HepG2 (cell line): ENCODE results near the gene ATP9A. TPM values are rescaled to one million over a fixed set of nuclear protein-coding genes. Genes with fewer than 3 reads are reported as not detected.

Experiments
- CENPBD1 ChIP-seq: sonication (generic); formaldehyde crosslinking; IDR thresholded peaks from 2 replicates; pipeline ENCODE4 v1.8.0; 2022; ENCODE audit warnings: missing genetic modification reagents, low read depth, mild to moderate bottlenecking, borderline replicate concordance
- DPF2 ChIP-seq: sonication (generic); formaldehyde crosslinking; IDR thresholded peaks from 2 replicates; pipeline ENCODE4 v1.4.0; 2020; ENCODE audit warnings: mild to moderate bottlenecking, low read depth, missing genetic modification reagents, borderline replicate concordance
- NPAS2 ChIP-seq: sonication (generic); formaldehyde crosslinking; IDR thresholded peaks from 2 replicates; pipeline ENCODE4 v1.8.0; 2022; ENCODE audit warnings: mild to moderate bottlenecking, missing genetic modification reagents, borderline replicate concordance
- PATZ1 ChIP-seq: sonication (generic); formaldehyde crosslinking; IDR thresholded peaks from 2 replicates; pipeline ENCODE4 v1.4.0; 2020; ENCODE audit warnings: missing genetic modification reagents
- PRPF4 ChIP-seq: fragments of 200-400 bp; formaldehyde crosslinking; IDR thresholded peaks from 2 replicates; pipeline ENCODE4 v1.6.1; 2016; ENCODE audit warnings: low read length, low read depth; ENCODE audit not compliant: poor library complexity, severe bottlenecking
- SYNCRIP ChIP-seq: fragments of 200-400 bp; formaldehyde crosslinking; IDR thresholded peaks from 2 replicates; pipeline ENCODE4 v1.6.1; 2018; ENCODE audit warnings: mild to moderate bottlenecking, low read depth, low read length; ENCODE audit not compliant: insufficient read depth
- TCF7L2 ChIP-seq: IDR thresholded peaks from 2 replicates; pipeline ENCODE4 v1.6.1; 2011; ENCODE audit warnings: mild to moderate bottlenecking, low read depth, low read length, moderate library complexity
- ZNF546 ChIP-seq: sonication (generic); formaldehyde crosslinking; conservative IDR thresholded peaks from 2 replicates; pipeline ENCODE4 v1.8.1; 2023; ENCODE audit warnings: mild to moderate bottlenecking, missing genetic modification reagents
- ZNF883 ChIP-seq: sonication (generic); formaldehyde crosslinking; IDR thresholded peaks from 2 replicates; pipeline ENCODE4 v1.5.1; 2020; ENCODE audit warnings: mild to moderate bottlenecking, missing genetic modification reagents; ENCODE audit errors: not compliant biosample characterization
- ZNF891 ChIP-seq: sonication (generic); formaldehyde crosslinking; IDR thresholded peaks from 2 replicates; pipeline ENCODE4 v1.5.0; 2020; ENCODE audit warnings: mild to moderate bottlenecking, missing genetic modification reagents
- polyA plus RNA-seq, 8 experiments: library from polyadenylated mRNA; depleted of rRNA in 3 of 8; stranded (reverse) in 7 of 8; unstranded in 1 of 8; fragments of >200 nt; fragmentation: Illumina TruSeq in 4 of 8; extraction: Trizol in 4 of 8; gene quantifications; 2 replicates each; pipeline versions ENCODE4 v1.2.1 to v1.2.3, GENCODE V29; 2011 to 2016; ENCODE audit warnings: low read depth in 4 of 8, missing spikeins in 1 of 8, mixed read lengths in 1 of 8; ENCODE audit not compliant: insufficient read depth in 1 of 8
- total RNA-seq, 5 experiments: library from RNA; depleted of rRNA; stranded (reverse); fragments of >200 nt; fragmentation: Illumina TruSeq; extraction: Trizol; gene quantifications; 2 replicates each; pipeline ENCODE4 v1.2.3, GENCODE V29; 2016; ENCODE audit warnings: low read depth in 1 of 5
- TF ChIP-seq, protein P1 (sequence below): sonication (generic); formaldehyde crosslinking; IDR thresholded peaks from 2 replicates; pipeline ENCODE4 v1.4.0; 2020; ENCODE audit warnings: missing genetic modification reagents, borderline replicate concordance
- TF ChIP-seq, protein P2 (sequence below): sonication (generic); formaldehyde crosslinking; IDR thresholded peaks from 2 replicates; pipeline ENCODE4 v1.9.0; 2022; ENCODE audit warnings: low read depth, missing genetic modification reagents
- TF ChIP-seq, protein P3 (sequence below): sonication (generic); formaldehyde crosslinking; IDR thresholded peaks from 2 replicates; pipeline ENCODE4 v1.5.0; 2020; ENCODE audit warnings: mild to moderate bottlenecking, missing genetic modification reagents, borderline replicate concordance
- TF ChIP-seq, protein P4 (sequence below): sonication (generic); formaldehyde crosslinking; IDR thresholded peaks from 2 replicates; pipeline ENCODE4 v1.5.1; 2020; ENCODE audit warnings: missing genetic modification reagents, mild to moderate bottlenecking, borderline replicate concordance
- TF ChIP-seq, protein P5 (sequence below): IDR thresholded peaks from 2 replicates; pipeline ENCODE4 v1.6.1; 2016; ENCODE audit warnings: missing biosample characterization, missing genetic modification reagents, low read depth

Gene ATP9A
- total and polyA plus RNA-seq, 2 of the 13 experiments (the other 11 are each of a cell fraction or from before 2014, with no cell fraction given), result 11.8 to 18.5 TPM

DNA sequence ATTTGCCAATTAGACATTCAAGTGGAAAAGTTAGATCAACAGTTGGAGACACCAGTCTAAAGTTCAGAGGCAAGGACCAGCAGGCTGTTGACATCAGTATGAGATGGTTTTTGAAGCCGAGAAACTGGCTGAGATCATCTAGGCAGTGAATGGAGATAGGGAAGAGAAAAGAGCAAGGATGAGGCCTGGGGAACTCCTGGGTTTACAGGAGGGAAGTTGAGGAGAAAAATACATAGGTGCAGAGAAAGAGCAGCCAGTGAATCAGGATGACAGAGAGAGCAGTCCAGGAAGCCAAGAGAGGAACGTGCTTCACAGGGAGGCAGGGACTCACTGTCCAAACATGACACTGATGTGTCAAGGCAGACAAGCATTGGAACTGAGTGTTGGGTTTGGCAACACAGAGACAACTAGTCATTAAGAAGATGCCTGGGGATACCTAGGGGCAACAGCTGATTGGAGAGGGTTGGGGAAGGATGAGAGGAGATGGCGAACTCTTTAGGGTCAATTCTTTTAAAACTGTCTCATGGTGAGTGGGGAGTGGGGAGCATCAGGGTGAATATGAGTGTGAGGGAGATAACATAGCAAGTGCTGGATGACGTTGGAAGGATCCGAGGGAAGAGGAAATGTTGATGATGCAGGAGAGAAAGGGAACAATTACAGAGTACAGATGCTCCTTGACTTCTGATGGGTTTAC, 47.3 kb upstream of the ATP9A start (continued):
- TF ChIP-seq, protein P1, sequence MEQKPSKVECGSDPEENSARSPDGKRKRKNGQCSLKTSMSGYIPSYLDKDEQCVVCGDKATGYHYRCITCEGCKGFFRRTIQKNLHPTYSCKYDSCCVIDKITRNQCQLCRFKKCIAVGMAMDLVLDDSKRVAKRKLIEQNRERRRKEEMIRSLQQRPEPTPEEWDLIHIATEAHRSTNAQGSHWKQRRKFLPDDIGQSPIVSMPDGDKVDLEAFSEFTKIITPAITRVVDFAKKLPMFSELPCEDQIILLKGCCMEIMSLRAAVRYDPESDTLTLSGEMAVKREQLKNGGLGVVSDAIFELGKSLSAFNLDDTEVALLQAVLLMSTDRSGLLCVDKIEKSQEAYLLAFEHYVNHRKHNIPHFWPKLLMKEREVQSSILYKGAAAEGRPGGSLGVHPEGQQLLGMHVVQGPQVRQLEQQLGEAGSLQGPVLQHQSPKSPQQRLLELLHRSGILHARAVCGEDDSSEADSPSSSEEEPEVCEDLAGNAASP, result no peak
- TF ChIP-seq, protein P2, sequence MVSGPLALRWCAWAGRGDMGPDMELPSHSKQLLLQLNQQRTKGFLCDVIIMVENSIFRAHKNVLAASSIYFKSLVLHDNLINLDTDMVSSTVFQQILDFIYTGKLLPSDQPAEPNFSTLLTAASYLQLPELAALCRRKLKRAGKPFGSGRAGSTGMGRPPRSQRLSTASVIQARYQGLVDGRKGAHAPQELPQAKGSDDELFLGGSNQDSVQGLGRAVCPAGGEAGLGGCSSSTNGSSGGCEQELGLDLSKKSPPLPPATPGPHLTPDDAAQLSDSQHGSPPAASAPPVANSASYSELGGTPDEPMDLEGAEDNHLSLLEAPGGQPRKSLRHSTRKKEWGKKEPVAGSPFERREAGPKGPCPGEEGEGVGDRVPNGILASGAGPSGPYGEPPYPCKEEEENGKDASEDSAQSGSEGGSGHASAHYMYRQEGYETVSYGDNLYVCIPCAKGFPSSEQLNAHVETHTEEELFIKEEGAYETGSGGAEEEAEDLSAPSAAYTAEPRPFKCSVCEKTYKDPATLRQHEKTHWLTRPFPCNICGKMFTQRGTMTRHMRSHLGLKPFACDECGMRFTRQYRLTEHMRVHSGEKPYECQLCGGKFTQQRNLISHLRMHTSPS (CRISPR knock-in tag), result no peak
- no peak for TF ChIP-seq NPAS2 (CRISPR knock-in tag)
- TF ChIP-seq, protein P3, sequence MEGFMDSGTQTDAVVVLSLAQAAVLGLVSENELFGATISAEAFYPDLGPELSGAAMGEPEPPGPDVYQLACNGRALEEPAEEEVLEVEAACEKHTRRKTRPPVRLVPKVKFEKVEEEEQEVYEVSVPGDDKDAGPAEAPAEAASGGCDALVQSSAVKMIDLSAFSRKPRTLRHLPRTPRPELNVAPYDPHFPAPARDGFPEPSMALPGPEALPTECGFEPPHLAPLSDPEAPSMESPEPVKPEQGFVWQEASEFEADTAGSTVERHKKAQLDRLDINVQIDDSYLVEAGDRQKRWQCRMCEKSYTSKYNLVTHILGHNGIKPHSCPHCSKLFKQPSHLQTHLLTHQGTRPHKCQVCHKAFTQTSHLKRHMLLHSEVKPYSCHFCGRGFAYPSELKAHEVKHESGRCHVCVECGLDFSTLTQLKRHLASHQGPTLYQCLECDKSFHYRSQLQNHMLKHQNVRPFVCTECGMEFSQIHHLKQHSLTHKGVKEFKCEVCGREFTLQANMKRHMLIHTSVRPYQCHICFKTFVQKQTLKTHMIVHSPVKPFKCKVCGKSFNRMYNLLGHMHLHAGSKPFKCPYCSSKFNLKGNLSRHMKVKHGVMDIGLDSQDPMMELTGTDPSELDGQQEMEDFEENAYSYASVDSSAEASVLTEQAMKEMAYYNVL (CRISPR knock-in tag), result no peak
- TF ChIP-seq, protein P4, sequence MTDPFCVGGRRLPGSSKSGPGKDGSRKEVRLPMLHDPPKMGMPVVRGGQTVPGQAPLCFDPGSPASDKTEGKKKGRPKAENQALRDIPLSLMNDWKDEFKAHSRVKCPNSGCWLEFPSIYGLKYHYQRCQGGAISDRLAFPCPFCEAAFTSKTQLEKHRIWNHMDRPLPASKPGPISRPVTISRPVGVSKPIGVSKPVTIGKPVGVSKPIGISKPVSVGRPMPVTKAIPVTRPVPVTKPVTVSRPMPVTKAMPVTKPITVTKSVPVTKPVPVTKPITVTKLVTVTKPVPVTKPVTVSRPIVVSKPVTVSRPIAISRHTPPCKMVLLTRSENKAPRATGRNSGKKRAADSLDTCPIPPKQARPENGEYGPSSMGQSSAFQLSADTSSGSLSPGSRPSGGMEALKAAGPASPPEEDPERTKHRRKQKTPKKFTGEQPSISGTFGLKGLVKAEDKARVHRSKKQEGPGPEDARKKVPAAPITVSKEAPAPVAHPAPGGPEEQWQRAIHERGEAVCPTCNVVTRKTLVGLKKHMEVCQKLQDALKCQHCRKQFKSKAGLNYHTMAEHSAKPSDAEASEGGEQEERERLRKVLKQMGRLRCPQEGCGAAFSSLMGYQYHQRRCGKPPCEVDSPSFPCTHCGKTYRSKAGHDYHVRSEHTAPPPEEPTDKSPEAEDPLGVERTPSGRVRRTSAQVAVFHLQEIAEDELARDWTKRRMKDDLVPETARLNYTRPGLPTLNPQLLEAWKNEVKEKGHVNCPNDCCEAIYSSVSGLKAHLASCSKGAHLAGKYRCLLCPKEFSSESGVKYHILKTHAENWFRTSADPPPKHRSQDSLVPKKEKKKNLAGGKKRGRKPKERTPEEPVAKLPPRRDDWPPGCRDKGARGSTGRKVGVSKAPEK (CRISPR knock-in tag), result no peak
- no peak for TF ChIP-seq ZNF546 (CRISPR knock-in tag)
- no peak for TF ChIP-seq CENPBD1 (CRISPR knock-in tag)
- no peak for TF ChIP-seq ZNF891 (CRISPR knock-in tag)
- TF ChIP-seq PATZ1 (CRISPR knock-in tag), result no peak
- TF ChIP-seq SYNCRIP, result no peak
- no peak for TF ChIP-seq PRPF4
- TF ChIP-seq TCF7L2, result no peak
- TF ChIP-seq ZNF883, result no peak
- TF ChIP-seq, protein P5, sequence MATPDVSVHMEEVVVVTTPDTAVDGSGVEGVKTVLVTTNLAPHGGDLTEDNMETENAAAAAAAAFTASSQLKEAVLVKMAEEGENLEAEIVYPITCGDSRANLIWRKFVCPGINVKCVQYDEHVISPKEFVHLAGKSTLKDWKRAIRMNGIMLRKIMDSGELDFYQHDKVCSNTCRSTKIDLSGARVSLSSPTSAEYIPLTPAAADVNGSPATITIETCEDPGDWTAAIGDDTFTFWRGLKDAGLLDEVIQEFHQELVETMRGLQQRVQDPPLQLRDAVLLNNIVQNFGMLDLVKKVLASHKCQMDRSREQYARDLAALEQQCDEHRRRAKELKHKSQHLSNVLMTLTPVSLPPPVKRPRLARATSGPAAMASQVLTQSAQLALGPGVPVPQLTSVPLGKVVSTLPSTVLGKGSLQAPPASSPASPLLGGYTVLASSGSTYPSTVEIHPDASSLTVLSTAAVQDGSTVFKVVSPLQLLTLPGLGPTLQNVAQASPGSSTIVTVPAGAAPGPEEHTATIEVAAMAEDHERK (CRISPR knock-in tag), result no peak
- no peak; the same call in 1 of the 2 replicates for TF ChIP-seq DPF2 (CRISPR knock-in tag)
